Mesenteric fat pad (tissue), 1 donor: ENCODE results near the gene GFOD2. TPM values are rescaled to one million over a fixed set of nuclear protein-coding genes. Genes with fewer than 3 reads are reported as not detected.
"Not testable (repeated sequence)": the region's sequence is repeated elsewhere in the genome, so short reads cannot be mapped to it uniquely, and the experiment has no call there.

Experiments used
- DNase-seq: peaks from one replicate; pipeline ENCODE4 v3.0.0-alpha.2; 2020; ENCODE audit warnings: low spot score
- total RNA-seq: library from RNA; stranded (reverse); fragmentation: NEBNext Ultra II Directional; extraction: Animal tissue kit (Norgen Biotek cat#: 25700); gene quantifications from one replicate; pipeline ENCODE4 v1.2.1, GENCODE V29; 2021
- donor health status: DM: yes; HTN: yes; CAD: no.

Gene GFOD2
- total RNA-seq, 1 donor from 2014 or later: 16.7 TPM

DNA sequence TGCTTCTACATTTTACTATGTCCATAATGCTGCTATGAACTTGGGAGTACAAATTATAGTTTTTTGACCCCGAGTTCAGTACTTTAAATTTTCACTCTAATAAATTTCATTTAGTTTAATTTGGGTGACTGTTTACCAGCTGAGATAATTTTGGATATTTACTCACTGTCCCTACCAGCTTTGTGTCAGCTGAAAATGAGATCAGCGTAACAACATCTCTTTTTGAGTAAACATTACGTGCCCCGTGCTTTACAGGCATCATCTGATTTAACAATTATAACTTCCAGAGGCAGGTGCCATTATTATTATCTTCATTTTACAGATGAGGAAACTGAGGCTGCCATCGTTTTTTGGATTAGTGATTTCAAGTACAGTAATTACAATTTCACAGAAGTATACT is 15.0 kb downstream of the GFOD2 start:
- no peak for DNase-seq

DNA sequence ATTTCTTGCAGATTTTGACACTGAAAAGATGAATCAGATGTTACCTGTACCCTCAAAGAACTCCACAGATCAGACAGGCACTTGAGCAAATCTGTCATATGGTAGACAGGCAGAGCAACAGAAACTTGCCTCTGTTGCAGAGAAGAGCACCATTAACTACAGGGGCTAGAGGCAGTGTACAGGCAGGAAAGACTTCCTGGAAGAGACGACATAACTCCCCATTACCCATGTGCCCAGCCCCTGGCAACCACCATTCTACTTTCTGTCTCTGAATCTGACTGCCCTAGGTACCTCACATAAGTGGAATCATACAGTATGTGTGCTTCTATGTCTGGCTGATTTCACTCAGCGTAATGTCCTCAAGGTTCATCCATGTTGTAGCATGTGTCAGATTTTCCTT is 15.5 kb downstream of the GFOD2 start:
- DNase-seq: no peak

- DNase-seq: no peak
Observed at GRCh38 chr16:67702130-67702529, 17.0 kb downstream of the GFOD2 start.

DNA sequence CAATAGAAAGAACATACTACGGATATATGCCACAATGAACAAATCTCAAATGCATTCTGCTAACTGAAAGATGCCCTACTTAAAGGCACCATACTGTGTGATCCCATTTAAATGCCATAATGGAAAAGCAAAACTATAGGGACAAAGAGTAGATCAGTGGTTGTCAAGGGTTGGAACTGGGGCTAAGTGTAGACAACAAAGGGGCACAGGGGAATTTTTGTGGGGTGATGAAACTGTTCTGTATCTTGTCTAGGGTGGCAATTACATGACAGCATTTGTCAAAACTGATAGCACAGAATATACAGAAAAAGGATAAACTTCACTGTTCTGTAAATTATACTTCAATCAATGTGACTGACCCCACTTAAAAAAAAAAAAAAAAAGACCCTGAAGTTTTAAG is 17.7 kb downstream of the GFOD2 start:
- DNase-seq: no peak

GRCh38 chr16:67699265-67699664 is 19.9 kb downstream of the GFOD2 start:
- no peak for DNase-seq

GRCh38 chr16:67697422-67698185 is 21.5 kb downstream of the GFOD2 start:
- DNase-seq: no peak

- no peak for DNase-seq
Observed at GRCh38 chr16:67694611-67695010, 24.5 kb downstream of the GFOD2 start.

DNA sequence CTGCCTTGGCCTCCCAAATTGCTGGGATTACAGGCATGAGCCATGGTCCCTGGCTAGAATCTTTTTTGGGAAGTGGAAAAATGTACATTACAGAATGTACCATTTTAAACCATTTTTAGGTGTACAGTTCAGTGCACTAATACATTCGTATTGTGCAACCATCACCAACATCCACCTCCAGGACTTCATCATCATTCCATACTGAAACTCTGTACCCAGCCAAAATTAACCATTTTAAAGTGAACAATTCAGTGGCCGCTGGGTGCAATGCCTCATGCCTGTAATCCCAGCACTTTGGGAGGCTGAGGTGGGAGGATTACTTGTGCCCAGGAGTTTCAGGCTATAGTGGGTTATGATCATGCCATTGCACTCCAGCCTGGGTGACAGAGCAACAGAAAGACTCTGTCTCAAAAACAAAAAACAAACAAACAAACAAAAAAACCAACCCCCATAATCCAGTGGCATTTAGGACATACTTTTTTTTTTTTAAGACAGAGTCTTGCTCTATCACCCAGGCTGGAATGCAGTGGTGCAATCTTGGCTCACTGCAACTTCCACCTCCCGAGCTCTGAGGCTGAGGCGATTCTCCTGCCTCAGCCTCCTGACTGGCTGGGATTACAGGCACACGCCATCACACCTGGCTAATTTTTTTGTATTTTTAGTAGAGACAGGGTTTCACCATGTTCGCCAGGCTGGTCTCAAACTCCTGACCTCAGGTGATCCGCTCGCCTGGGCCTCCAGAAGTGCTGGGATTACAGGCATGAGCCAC is 25.4 kb downstream of the GFOD2 start:
- DNase-seq: not testable (repeated sequence)

DNA sequence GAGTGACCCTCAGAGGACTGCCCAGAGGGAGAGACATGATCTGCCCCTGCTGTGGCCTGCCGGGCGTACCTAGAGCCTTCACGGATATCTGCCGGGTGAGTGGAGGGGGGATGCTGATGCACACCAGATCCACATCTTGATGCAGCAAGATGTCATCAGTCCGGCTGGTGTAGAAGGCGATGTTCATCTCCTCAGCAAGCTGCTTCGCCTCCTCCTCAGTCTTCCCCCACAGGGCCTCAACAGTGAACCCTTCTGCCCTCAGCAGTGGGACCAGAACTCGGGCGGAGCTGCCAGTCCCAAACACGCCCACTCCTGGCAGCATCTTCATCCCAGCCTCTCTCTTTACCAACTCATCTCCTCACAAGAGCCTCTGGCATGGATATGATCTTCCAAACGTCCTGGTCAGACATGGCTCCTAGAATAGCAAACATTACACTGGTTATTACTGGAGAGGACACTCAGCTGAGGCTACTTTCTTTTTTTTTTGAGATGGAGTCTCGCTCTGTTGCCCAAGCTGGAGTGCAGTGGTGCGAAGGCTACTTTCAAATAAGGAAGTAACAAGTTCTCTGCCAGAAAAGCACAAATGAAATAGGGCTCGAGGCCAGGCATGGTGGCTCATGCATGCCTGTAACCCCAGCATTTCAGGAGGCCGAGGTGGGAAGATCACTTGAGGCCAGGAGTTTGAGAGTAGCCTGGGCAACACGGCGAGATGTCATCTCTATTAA is 33.6 kb downstream of the GFOD2 start:
- DNase-seq: no peak

- DNase-seq: no peak
Observed at GRCh38 chr16:67683767-67684166, 35.3 kb downstream of the GFOD2 start.

- DNase-seq: no peak
Observed at GRCh38 chr16:67679935-67680897, 38.9 kb downstream of the GFOD2 start.

GRCh38 chr16:67678354-67679023 is 40.6 kb downstream of the GFOD2 start:
- no peak for DNase-seq

- DNase-seq: no peak
Observed at GRCh38 chr16:67677712-67678111, 41.4 kb downstream of the GFOD2 start.

DNA sequence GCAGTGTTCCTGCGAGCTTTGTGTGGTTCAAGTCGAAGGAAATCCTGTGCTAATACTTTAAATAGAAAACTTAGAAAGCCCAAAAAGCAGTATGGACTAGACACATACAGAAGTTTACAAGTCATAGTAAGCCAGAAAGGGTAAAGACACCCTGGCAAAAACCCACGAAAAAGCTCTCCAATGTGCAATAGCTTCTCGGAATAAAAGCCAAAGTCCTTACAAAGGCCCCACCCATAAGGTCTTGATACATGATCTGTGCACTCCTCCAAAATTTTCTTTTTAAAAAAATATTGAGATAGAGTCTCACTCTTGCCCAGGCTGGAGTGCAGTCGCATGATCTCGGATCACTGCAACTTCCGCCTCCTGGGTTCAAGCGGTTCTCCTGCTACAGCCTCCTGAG is 42.2 kb downstream of the GFOD2 start:
- DNase-seq: no peak

GRCh38 chr16:67676516-67676915 is 42.6 kb downstream of the GFOD2 start:
- no peak for DNase-seq

DNA sequence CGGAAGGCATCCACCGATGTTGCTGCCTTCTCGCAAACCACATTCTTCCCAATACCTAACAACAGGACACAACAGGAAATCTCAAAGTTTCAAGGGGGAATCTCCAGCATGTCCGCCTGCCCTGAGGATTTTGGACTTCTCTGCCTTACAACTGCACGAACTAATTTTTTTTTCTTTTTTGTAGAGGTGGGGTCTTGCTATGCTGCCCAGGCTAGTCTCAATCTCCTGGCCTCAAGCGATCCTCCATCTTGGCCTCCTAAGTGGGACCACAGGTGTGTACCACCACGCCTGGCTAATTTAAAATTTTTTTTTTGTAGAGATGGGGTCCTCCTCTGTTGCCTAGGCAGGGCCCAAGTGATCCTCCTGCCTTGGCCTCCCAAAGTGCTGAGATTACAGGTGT is 43.1 kb downstream of the GFOD2 start:
- no peak for DNase-seq

- DNase-seq: no peak
Observed at GRCh38 chr16:67675579-67675935, 43.6 kb downstream of the GFOD2 start.

DNA sequence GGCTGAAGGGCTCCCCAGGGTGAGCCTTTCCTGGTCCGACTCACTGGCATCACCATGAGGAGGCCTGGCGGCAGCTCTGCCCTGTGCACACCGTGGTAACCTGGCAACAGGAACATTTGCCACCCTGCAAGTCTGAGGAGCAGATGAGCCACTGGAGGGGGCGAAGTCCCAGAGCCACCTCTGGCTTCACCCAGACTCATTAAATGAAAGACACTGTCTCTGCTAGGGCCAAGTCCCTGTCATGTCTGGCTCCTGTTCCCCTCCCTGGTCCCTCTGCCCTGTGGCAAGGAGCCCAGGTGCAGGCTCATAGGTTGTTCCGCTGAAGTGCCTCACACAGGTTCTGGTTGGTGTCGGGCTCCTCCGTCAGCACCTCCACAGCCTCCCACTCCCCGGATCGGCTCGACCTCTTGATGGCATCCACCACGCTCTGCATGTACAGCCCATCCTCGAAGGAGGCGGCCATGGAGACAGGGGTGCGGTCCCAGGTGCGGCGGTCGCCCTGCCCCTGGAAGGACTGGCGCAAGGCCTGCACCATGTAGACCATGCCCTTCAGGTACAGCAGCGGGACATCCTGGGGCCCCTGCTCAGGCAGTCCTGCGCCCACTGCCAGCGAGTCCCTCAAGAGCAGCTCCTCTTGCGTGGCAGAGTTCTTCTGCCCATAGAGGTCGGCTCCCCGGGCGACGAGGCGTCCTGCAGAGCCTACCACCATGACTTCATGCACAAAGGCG is 44.1 kb downstream of the GFOD2 start:
- no peak for DNase-seq

- DNase-seq: no peak
Observed at GRCh38 chr16:67673712-67674580, 45.2 kb downstream of the GFOD2 start.
